Ishikawa (cell line): ENCODE data around the gene FNBP1.

ENCODE experiments used
- CEBPB ChIP-seq: IDR thresholded peaks from 2 replicates; pipeline ENCODE4 v1.6.1; 2012
- EGR1 ChIP-seq: IDR thresholded peaks from 2 replicates; pipeline ENCODE4 v1.6.1; 2012
- EP300 ChIP-seq: IDR thresholded peaks from 2 replicates; pipeline ENCODE4 v1.6.1; 2012; ENCODE audit warnings: borderline replicate concordance
- FOXM1 ChIP-seq: IDR thresholded peaks from 2 replicates; pipeline ENCODE4 v1.6.1; 2012; ENCODE audit warnings: low read depth, borderline replicate concordance
- MAX ChIP-seq: IDR thresholded peaks from 2 replicates; pipeline ENCODE4 v1.6.1; 2012
- NFIC ChIP-seq: IDR thresholded peaks from 2 replicates; pipeline ENCODE4 v1.6.1; 2012
- RAD21 ChIP-seq: IDR thresholded peaks from 2 replicates; pipeline ENCODE4 v1.6.1; 2012; ENCODE audit warnings: low read depth
- REST ChIP-seq: IDR thresholded peaks from 2 replicates; pipeline ENCODE4 v1.6.1; 2012; ENCODE audit warnings: low read depth, mild to moderate bottlenecking
- TAF1 ChIP-seq: IDR thresholded peaks from 2 replicates; pipeline ENCODE4 v1.6.1; 2012; ENCODE audit warnings: low read depth, mild to moderate bottlenecking
- TCF12 ChIP-seq: IDR thresholded peaks from 2 replicates; pipeline ENCODE4 v1.6.1; 2012; ENCODE audit warnings: low read depth
- TEAD4 ChIP-seq: IDR thresholded peaks from 2 replicates; pipeline ENCODE4 v1.6.1; 2012
- YY1 ChIP-seq: IDR thresholded peaks from 2 replicates; pipeline ENCODE4 v1.6.1; 2012; ENCODE audit warnings: low read depth
- TF ChIP-seq, protein P1 (sequence below): IDR thresholded peaks from 2 replicates; pipeline ENCODE4 v1.6.1; 2012

- TF ChIP-seq REST (no peak), TEAD4 (no peak), FOXM1 (no peak), EP300 (no peak), MAX (no peak), TCF12 (no peak), YY1 (no peak), RAD21 (no peak), CEBPB (no peak), TAF1 (no peak), EGR1 (no peak), NFIC (no peak)
- TF ChIP-seq, protein P1, sequence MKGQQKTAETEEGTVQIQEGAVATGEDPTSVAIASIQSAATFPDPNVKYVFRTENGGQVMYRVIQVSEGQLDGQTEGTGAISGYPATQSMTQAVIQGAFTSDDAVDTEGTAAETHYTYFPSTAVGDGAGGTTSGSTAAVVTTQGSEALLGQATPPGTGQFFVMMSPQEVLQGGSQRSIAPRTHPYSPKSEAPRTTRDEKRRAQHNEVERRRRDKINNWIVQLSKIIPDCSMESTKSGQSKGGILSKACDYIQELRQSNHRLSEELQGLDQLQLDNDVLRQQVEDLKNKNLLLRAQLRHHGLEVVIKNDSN: no peak
Measured at GRCh38 chr9:129958796-129959195, 84.2 kb downstream of the FNBP1 start.
